Natural killer cell (primary cell): ENCODE results near the gene FOSB. TPM values are rescaled to one million over a fixed set of nuclear protein-coding genes. Genes with fewer than 3 reads are reported as not detected.
A peak's percentile ranks its signal among the peaks of the same experiment; 100 is the strongest.

Experiments used
- ATAC-seq, 3 donors: fragments of 150-1000 bp in 2 of 3; fragments of 200-7000 bp in 1 of 3; cut with Tn5 transposase; 1 replicate in 1 of 3; 2 replicates in 2 of 3; pipeline ENCODE4 v1.10.0; 2021; ENCODE audit warnings: mild to moderate bottlenecking in 2 of 3, moderate library complexity in 2 of 3
- DNase-seq, 2 donors: peaks; one replicate each; pipeline versions ENCODE4 v3.0.0 to v3.0.0-alpha.2; 2013 to 2021; ENCODE audit warnings: mixed read lengths in 1 of 2
- H3K27ac ChIP-seq: one replicate; pipeline ENCODE4 v1.5.1; 2013; ENCODE audit warnings: mild to moderate bottlenecking, low read length
- H3K27me3 ChIP-seq: one replicate; pipeline ENCODE4 v1.6.1; 2013; ENCODE audit warnings: low read length; ENCODE audit not compliant: control insufficient read depth, insufficient read depth
- H3K36me3 ChIP-seq: one replicate; pipeline ENCODE4 v1.6.1; 2013; ENCODE audit warnings: low read length; ENCODE audit not compliant: control insufficient read depth, insufficient read depth
- H3K4me1 ChIP-seq: one replicate; pipeline ENCODE4 v1.6.1; 2013; ENCODE audit warnings: low read length; ENCODE audit not compliant: control insufficient read depth, insufficient read depth
- H3K4me3 ChIP-seq: one replicate; pipeline ENCODE4 v1.5.1; 2013; ENCODE audit warnings: low read length
- H3K9me3 ChIP-seq: one replicate; pipeline ENCODE4 v1.6.1; 2013; ENCODE audit warnings: low read length; ENCODE audit not compliant: control insufficient read depth, insufficient read depth
- H3K27ac Mint-ChIP-seq, 2 donors: one replicate each; pipeline ENCODE4 v1.8.0; 2022; ENCODE audit warnings: mild to moderate bottlenecking in 2 of 2, mixed read lengths in 2 of 2, moderate library complexity in 1 of 2
- H3K27me3 Mint-ChIP-seq, 2 donors: one replicate each; pipeline ENCODE4 v1.8.0; 2022; ENCODE audit warnings: low read depth in 2 of 2, mixed read lengths in 2 of 2
- H3K36me3 Mint-ChIP-seq: one replicate; pipeline ENCODE4 v1.8.0; 2022; ENCODE audit warnings: mixed read lengths
- H3K4me1 Mint-ChIP-seq, 2 donors: one replicate each; pipeline ENCODE4 v1.8.0; 2022; ENCODE audit warnings: mixed read lengths in 2 of 2
- H3K4me3 Mint-ChIP-seq: one replicate; pipeline ENCODE4 v1.8.0; 2022; ENCODE audit warnings: mild to moderate bottlenecking, moderate library complexity, mixed read lengths
- H3K9me3 Mint-ChIP-seq, 2 donors: one replicate each; pipeline ENCODE4 v1.8.0; 2022; ENCODE audit warnings: mixed read lengths in 2 of 2
- CTCF ChIP-seq: fragments of 200-600 bp; IDR thresholded peaks from one replicate; pipeline ENCODE4 v1.8.0; 2022; ENCODE audit warnings: antibody characterized with exemption
- WGBS: methylation state at CpG from one replicate; pipeline ENCODE4 v1.1.7; 2013; ENCODE audit warnings: missing lambda C conversion rate; ENCODE audit not compliant: insufficient coverage; 5-methylcytosine and 5-hydroxymethylcytosine counted together
- intact Hi-C: fragments of 100-400 bp; cut with micrococcal nuclease; formaldehyde crosslinking; loops from one replicate; pipeline ENCODE4 v1.14.2; 2022
- total RNA-seq, 4 donors: library from RNA; stranded (reverse); fragments of 120-200 nt in 1 of 4; gene quantifications; one replicate each; pipeline versions ENCODE4 v1.2.3 to v1.2.4, GENCODE V29; 2013 to 2022

FOSB gene
- total RNA-seq, 3 donors from 2014 or later (not counting 1 experiment from before 2014, with no cell fraction given): 784 to 1,837 (median 1,121) TPM

GRCh38 chr19:45437328-45437727 is 30.5 kb upstream of the FOSB start:
- H3K27ac Mint-ChIP-seq: no peak overlapping the region
- H3K9me3 Mint-ChIP-seq: no peaks in the 10 kb centered on the region
- ATAC-seq: no peak
- peaks cover 7 to 15% of the 10 kb centered on the region in 2 donors for H3K4me1 Mint-ChIP-seq
- intact Hi-C loops: no loop called here
- WGBS: 89% methylated on average over 3 of the region's 3 CpGs
- no peak overlapping the region for H3K27ac ChIP-seq
- H3K27me3 ChIP-seq: no peaks in the 10 kb centered on the region
- H3K27me3 Mint-ChIP-seq: no peaks in the 10 kb centered on the region
- DNase-seq: no peak
- no peak for TF ChIP-seq CTCF
- no peak overlapping the region for H3K4me3 Mint-ChIP-seq
- no peaks in the 10 kb centered on the region for H3K9me3 ChIP-seq
- H3K4me1 ChIP-seq: peaks cover 21% of the 10 kb centered on the region
- no peak overlapping the region for H3K4me3 ChIP-seq
- H3K36me3 ChIP-seq: no peaks in the 10 kb centered on the region
- no peaks in the 10 kb centered on the region for H3K36me3 Mint-ChIP-seq

- Mint-ChIP-seq H3K9me3 (no peaks in the 10 kb centered on the region), H3K27ac (peak overlapping the region; percentile 86 to 92), H3K36me3 (no peaks in the 10 kb centered on the region), H3K4me3 (peak overlapping the region; percentile 60), H3K27me3 (no peaks in the 10 kb centered on the region), H3K4me1 (peaks cover 18 to 33% of the 10 kb centered on the region in 2 donors)
- Histone ChIP-seq H3K9me3 (no peaks in the 10 kb centered on the region), H3K27me3 (no peaks in the 10 kb centered on the region), H3K36me3 (no peaks in the 10 kb centered on the region), H3K4me1 (peaks cover 38% of the 10 kb centered on the region), H3K4me3 (peak overlapping the region; percentile 2), H3K27ac (peak overlapping the region; percentile 70)
- intact Hi-C loops: loop anchor here (1.0 kb wide), 1 partner anchor 40 kb away; no protein-coding TSS in a partner anchor
- ATAC-seq (no peak), DNase-seq (no peak)
- WGBS: 57% methylated on average over 6 of the region's 10 CpGs
- TF ChIP-seq CTCF: no peak
Observed at GRCh38 chr19:45439190-45439568, 28.6 kb upstream of the FOSB start.

- ATAC-seq (peak; percentile 67 to 82 (median 72)), DNase-seq (peak; percentile 92 to 93)
- Mint-ChIP-seq H3K4me1 (peaks cover 23 to 38% of the 10 kb centered on the region in 2 donors), H3K27me3 (no peaks in the 10 kb centered on the region), H3K36me3 (no peaks in the 10 kb centered on the region), H3K27ac (peak overlapping the region; percentile 86 to 92), H3K4me3 (peak overlapping the region; percentile 81), H3K9me3 (no peaks in the 10 kb centered on the region)
- no peaks in the 10 kb centered on the region for H3K36me3 ChIP-seq
- under 1% methylated on average over 78 of the region's 78 CpGs for WGBS
- peak overlapping the region; percentile 22 for H3K4me3 ChIP-seq
- H3K4me1 ChIP-seq: peaks cover 43% of the 10 kb centered on the region
- peak overlapping the region; percentile 70 for H3K27ac ChIP-seq
- peak; percentile 100 for TF ChIP-seq CTCF
- H3K27me3 ChIP-seq: no peaks in the 10 kb centered on the region
- H3K9me3 ChIP-seq: no peaks in the 10 kb centered on the region
- intact Hi-C loops: loop anchor here (1.0 kb wide), 1 partner anchor 40 kb away; no protein-coding TSS in a partner anchor
Observed at GRCh38 chr19:45439569-45440258, 28.1 kb upstream of the FOSB start.
